K562 (cell line): ENCODE data around the gene RETREG1. TPM values are rescaled to one million over a fixed set of nuclear protein-coding genes. Genes with fewer than 3 reads are reported as not detected.

Experiments
- ATF4 ChIP-seq: fragments of 450-650 bp; formaldehyde crosslinking; IDR thresholded peaks from 2 replicates; pipeline ENCODE4 v1.4.0; 2022; ENCODE audit warnings: mild to moderate bottlenecking, moderate library complexity
- DEAF1 ChIP-seq: fragments of 450-650 bp; formaldehyde crosslinking; IDR thresholded peaks from 2 replicates; pipeline ENCODE4 v1.4.0; 2020; ENCODE audit warnings: mild to moderate bottlenecking, moderate library complexity
- JUND ChIP-seq, 2 experiments: IDR thresholded peaks; 2 replicates in 1 of 2; 3 replicates in 1 of 2; pipeline ENCODE4 v1.6.1; 2011; ENCODE audit warnings: borderline replicate concordance in 2 of 2, low read depth in 2 of 2, low read length in 2 of 2, improper control_type of control experiment in 1 of 2, missing biosample characterization in 1 of 2, missing genetic modification characterization in 1 of 2, missing genetic modification reagents in 1 of 2
- POLR2G ChIP-seq: fragments of 200-400 bp; formaldehyde crosslinking; IDR thresholded peaks from 2 replicates; pipeline ENCODE4 v1.6.1; 2017; ENCODE audit warnings: low read depth, mild to moderate bottlenecking, antibody characterized with exemption, low read length, moderate library complexity
- TAL1 ChIP-seq: fragments of 450-650 bp; IDR thresholded peaks from 2 replicates; pipeline ENCODE4 v1.6.1; 2016; ENCODE audit warnings: mild to moderate bottlenecking
- TCF3 ChIP-seq: sonication (generic); formaldehyde crosslinking; IDR thresholded peaks from 2 replicates; pipeline ENCODE4 v1.4.0; 2020; ENCODE audit warnings: mild to moderate bottlenecking, missing genetic modification reagents
- ZKSCAN8 ChIP-seq: fragments of 200-800 bp; sonication (Bioruptor generic); IDR thresholded peaks from 2 replicates; pipeline ENCODE4 v1.6.1; 2016; ENCODE audit warnings: missing genetic modification characterization, missing compliant biosample characterization
- ZNF512 ChIP-seq: IDR thresholded peaks from 2 replicates; pipeline ENCODE4 v1.6.1; 2016; ENCODE audit warnings: missing genetic modification characterization, missing compliant biosample characterization
- polyA plus RNA-seq, 8 experiments: library from polyadenylated mRNA; depleted of rRNA in 4 of 8; stranded (reverse) in 5 of 8; unstranded in 3 of 8; fragments of >200 nt; fragmentation: Nextera tagmentation in 2 of 8; fragmentation: Illumina TruSeq in 1 of 8; extraction: Ambion mirVana in 2 of 8; extraction: Trizol in 1 of 8; gene quantifications; 2 replicates each; pipeline versions ENCODE4 v1.2.1 to v1.2.3, GENCODE V29; 2011 to 2014; ENCODE audit warnings: inconsistent platforms in 1 of 8, missing spikeins in 1 of 8
- total RNA-seq, 7 experiments: library from RNA; depleted of rRNA in 6 of 7; stranded (reverse); fragments of >200 nt in 6 of 7; fragmentation: Illumina TruSeq in 2 of 7; extraction: Trizol in 2 of 7; gene quantifications; 2 replicates each; pipeline versions ENCODE4 v1.2.1 to v1.2.3, GENCODE V29; 2011 to 2021; ENCODE audit warnings: low replicate concordance in 1 of 7
- TF ChIP-seq, protein P1 (sequence below): sonication (generic); IDR thresholded peaks from 2 replicates; pipeline ENCODE4 v1.6.1; 2016

Gene RETREG1
- total and polyA plus RNA-seq, 9 of the 15 experiments (the other 6 are each of a cell fraction or from before 2014, with no cell fraction given) = 0.01 to 0.20 (median 0.08) TPM; not detected in 5

DNA sequence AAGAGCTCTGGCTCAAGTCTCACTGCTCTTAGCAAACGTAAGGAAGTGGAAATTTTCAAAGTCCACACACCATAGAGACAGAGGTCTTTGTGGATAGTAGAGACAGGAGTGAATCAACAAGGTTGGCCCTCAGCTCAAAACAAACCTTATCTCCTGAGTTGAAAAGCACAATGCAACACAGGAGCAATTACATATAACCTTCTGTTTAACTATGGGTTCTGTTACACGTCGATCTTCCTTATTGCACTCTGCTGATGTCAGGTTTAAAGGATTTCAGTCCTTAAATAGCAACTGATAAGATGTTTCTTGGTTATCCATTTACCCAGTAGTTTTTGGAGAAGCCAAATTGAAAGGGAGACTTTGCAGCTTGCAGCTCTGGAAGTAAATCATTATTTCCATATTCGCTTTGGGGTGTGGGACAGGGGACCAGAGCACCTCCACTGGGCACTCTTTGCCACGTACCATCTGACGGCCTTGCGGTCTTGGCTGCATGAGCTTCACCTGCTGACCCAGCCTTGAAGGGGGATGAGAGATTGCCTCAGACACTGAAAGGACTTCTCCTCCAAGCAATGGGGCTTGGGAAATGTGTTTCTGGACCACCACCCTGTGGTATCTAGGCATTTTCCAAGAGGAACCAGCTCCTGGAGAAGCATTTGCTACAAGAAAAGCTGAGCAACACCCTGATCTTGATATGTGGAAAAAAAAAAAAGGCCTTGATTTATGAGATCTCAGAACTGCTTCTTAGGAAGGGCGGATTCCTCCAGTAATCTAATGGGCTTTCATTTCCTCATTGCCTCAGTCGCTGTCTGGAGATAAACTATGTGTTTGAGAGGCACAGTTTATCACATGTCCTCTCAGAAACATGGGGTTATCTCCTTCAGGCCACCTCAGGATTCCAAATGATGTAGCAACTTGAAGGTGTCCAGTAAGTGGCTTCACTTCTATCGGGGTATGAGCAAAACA, 95.0 kb downstream of the RETREG1 start (continued):
- TF ChIP-seq ATF4 (CRISPR knock-in tag) (peak; percentile 76), ZKSCAN8 (CRISPR knock-in tag) (peak; percentile 51; the same call in 1 of the 2 replicates), POLR2G (no peak), TAL1 (peak; percentile 38), JUND (IDR thresholded peaks at IDR 0.05; ENCODE audit: borderline replicate concordance, low read depth, low read length) (0 out of 2 replicates have a peak, but pooled peaks have one; percentile 3), JUND (tag; IDR thresholded peaks at IDR 0.05; ENCODE audit: borderline replicate concordance, low read depth, low read length) (no peak; the same call in 2 of the 3 replicates), ZNF512 (no peak), DEAF1 (CRISPR knock-in tag) (0 out of 2 replicates have a peak, but pooled peaks have one; percentile 16), TCF3 (CRISPR knock-in tag) (peak; percentile 38; the same call in 1 of the 2 replicates)
- TF ChIP-seq, protein P1, sequence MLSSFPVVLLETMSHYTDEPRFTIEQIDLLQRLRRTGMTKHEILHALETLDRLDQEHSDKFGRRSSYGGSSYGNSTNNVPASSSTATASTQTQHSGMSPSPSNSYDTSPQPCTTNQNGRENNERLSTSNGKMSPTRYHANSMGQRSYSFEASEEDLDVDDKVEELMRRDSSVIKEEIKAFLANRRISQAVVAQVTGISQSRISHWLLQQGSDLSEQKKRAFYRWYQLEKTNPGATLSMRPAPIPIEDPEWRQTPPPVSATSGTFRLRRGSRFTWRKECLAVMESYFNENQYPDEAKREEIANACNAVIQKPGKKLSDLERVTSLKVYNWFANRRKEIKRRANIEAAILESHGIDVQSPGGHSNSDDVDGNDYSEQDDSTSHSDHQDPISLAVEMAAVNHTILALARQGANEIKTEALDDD = peak; percentile 9; the same call in 1 of the 2 replicates
- TF ChIP-seq, all 486 proteins: peak for 33
